Esophagus muscularis mucosa (tissue), 4 donors: ENCODE data around the gene ZSCAN12.
A peak's percentile ranks its signal among the peaks of the same experiment; 100 is the strongest.

Experiments used
- CTCF ChIP-seq, 3 experiments: fragments of 200-600 bp in 2 of 3; fragments of 450-650 bp in 1 of 3; sonication (generic) in 2 of 3; IDR thresholded peaks; one replicate each; pipeline ENCODE4 v1.5.1; 2017 to 2019; ENCODE audit warnings: antibody characterized with exemption in 3 of 3, mild to moderate bottlenecking in 2 of 3, moderate library complexity in 1 of 3
- EP300 ChIP-seq: sonication (generic); formaldehyde crosslinking; IDR thresholded peaks from one replicate; pipeline ENCODE4 v1.6.1; 2017; ENCODE audit warnings: antibody characterized with exemption
- POLR2A ChIP-seq: fragments of 450-650 bp; IDR thresholded peaks from one replicate; pipeline ENCODE4 v1.6.1; 2017; ENCODE audit warnings: antibody characterized with exemption, moderate library complexity, mild to moderate bottlenecking, low read depth
- POLR2AphosphoS5 ChIP-seq, 2 donors: sonication (generic); formaldehyde crosslinking; IDR thresholded peaks; one replicate each; pipeline ENCODE4 v1.6.1; 2017; ENCODE audit warnings: antibody characterized with exemption in 2 of 2

GRCh38 chr6:28399350-28400121 is at the start of gene ZSCAN12:
- peak; percentile 65 to 77 for TF ChIP-seq POLR2AphosphoS5 (IDR thresholded peaks at IDR 0.05)
- TF ChIP-seq CTCF (IDR thresholded peaks at IDR 0.05), result peak; percentile 31 to 53 (median 52)
- TF ChIP-seq POLR2A, result no peak
- no peak for TF ChIP-seq EP300
